Measurements from ENCODE around the gene CTAGE15.
"Not testable (repeated sequence)": the region's sequence is repeated elsewhere in the genome, so short reads cannot be mapped to it uniquely, and the experiment has no call there.

The CTAGE15 gene

DNA sequence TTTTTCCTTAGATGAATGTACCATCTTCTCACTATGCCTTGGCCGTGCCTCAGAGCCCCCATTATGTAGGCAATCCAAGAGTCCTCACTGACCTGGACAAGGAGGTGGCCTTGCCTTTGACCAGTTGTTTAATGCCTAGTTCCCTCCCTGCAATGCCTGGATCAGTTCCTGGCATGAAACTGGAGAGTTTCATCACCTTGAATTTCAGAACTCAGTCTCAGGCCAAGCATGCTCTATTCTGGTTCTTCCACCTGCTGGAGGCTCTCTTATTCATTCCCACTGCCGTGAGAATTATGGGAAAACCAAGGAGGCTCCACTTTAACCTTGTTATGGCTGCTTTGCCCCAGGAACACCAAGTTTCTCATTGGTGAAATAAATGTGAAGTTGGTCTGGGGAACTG, 31.9 kb downstream of the CTAGE15 start:
- H3K4me3 Mint-ChIP-seq; H3K36me3 Mint-ChIP-seq (ENCODE audit: low read depth); H3K27me3 Mint-ChIP-seq (ENCODE audit: low read depth); H3K4me1 Mint-ChIP-seq (ENCODE audit: low read depth); H3K9me3 Mint-ChIP-seq; H3K27ac Mint-ChIP-seq; DNase-seq (ENCODE audit: low spot score): not testable (repeated sequence)

DNA sequence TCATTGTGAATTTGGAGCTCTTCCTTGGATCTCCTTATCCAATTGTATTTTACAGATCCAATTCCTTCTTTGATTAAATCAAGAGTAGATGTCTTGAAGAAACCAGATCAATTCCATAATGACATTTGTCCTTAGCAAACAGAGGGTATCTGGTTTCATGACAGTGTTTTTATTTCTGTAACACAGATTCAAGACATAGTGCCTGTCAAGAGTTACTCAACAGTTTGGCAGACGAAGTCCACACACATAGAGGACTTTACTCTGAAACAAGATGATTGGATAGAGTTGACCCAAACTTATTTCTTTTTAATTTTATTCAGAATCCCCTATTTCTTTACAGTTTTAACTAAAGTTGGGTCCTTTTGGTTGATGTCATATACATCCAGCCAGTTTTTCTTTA, 34.5 kb downstream of the CTAGE15 start:
- H3K9me3 Mint-ChIP-seq; H3K4me1 Mint-ChIP-seq (ENCODE audit: low read depth); H3K27me3 Mint-ChIP-seq (ENCODE audit: low read depth); H3K4me3 Mint-ChIP-seq; DNase-seq (ENCODE audit: low spot score); H3K36me3 Mint-ChIP-seq (ENCODE audit: low read depth); H3K27ac Mint-ChIP-seq: not testable (repeated sequence)

GRCh38 chr7:143615545-143615944, 43.9 kb downstream of the CTAGE15 start:
- not testable (repeated sequence) for DNase-seq (ENCODE audit: low spot score); H3K27me3 Mint-ChIP-seq (ENCODE audit: low read depth); H3K4me3 Mint-ChIP-seq; H3K36me3 Mint-ChIP-seq (ENCODE audit: low read depth); H3K27ac Mint-ChIP-seq; H3K9me3 Mint-ChIP-seq; H3K4me1 Mint-ChIP-seq (ENCODE audit: low read depth)

DNA sequence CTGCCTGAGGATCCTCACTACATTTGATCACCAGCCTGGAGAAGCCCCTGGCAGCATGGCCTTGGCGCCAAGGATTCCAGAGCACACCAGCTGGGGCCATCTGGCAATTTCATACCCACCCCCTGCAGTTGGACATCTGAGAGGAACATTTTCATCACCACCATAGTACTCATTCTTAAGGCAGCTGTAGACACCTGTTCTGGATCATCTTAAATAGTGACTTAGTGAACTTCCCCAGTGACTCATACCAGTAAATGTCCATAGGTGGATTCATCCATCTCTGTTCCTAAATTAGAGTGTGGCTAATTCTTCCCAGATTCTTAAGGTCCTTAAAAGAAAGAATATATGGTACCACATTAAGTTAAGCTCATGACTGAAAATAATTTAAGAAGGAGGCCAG, 45.6 kb downstream of the CTAGE15 start:
- not testable (repeated sequence) for H3K27ac Mint-ChIP-seq; H3K4me3 Mint-ChIP-seq; H3K27me3 Mint-ChIP-seq (ENCODE audit: low read depth); H3K4me1 Mint-ChIP-seq (ENCODE audit: low read depth); DNase-seq (ENCODE audit: low spot score); H3K9me3 Mint-ChIP-seq; H3K36me3 Mint-ChIP-seq (ENCODE audit: low read depth)

DNA sequence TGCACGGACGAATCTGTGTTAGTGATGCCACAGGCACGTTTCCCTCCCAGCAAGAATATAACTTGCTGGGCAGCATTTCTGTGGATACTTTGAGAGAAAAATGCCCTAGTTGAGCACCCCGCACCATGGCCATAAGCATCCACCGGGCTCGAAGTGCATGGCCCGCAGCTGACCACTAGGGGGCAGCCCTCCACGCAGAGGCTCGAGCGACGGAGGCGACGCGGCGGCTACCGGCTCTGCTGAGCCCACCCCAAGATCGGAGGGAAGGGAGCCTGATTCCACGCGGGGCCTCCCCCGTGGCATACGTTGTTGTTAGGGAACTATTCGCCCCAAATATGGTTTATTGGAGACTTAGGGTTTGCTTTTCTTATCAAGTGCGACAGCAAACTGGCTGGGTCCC, 48.5 kb downstream of the CTAGE15 start:
- H3K36me3 Mint-ChIP-seq (ENCODE audit: low read depth); H3K27ac Mint-ChIP-seq; H3K9me3 Mint-ChIP-seq; H3K27me3 Mint-ChIP-seq (ENCODE audit: low read depth); H3K4me3 Mint-ChIP-seq; H3K4me1 Mint-ChIP-seq (ENCODE audit: low read depth); DNase-seq (ENCODE audit: low spot score): not testable (repeated sequence)

- not testable (repeated sequence) for H3K9me3 Mint-ChIP-seq; H3K4me3 Mint-ChIP-seq; H3K27ac Mint-ChIP-seq; H3K27me3 Mint-ChIP-seq (ENCODE audit: low read depth); H3K4me1 Mint-ChIP-seq (ENCODE audit: low read depth); H3K36me3 Mint-ChIP-seq (ENCODE audit: low read depth)
- peak; percentile 61 for DNase-seq (ENCODE audit: low spot score)
These were observed 49.0 kb downstream of the CTAGE15 start, which contains the start of gene TCAF2 for GRCh38 chr7:143620646-143621045. Gene TCAF2, plus strand, starts transcription at chr7:143620974.

DNA sequence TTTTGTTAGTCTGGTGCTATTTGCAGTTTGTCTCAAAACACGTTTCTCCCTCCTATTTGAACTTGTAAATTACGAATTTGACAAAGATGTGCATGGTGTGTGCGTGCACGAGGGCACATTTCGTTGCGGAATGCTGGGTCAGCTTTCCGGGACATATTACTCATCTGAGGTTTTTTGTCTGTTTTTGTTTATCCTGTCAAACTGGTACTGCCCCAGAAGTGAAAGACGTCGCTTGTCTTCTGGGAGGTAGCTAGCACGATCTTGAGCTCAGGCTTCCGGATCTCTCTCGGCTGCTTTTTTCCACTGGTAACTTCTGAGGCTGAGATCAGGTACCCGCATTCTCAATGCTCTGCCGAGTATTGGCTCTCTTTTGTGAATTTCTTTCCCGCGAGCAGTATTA, 49.6 kb downstream of the CTAGE15 start:
- not testable (repeated sequence) for H3K27me3 Mint-ChIP-seq (ENCODE audit: low read depth); H3K27ac Mint-ChIP-seq; H3K9me3 Mint-ChIP-seq; DNase-seq (ENCODE audit: low spot score); H3K4me3 Mint-ChIP-seq; H3K36me3 Mint-ChIP-seq (ENCODE audit: low read depth); H3K4me1 Mint-ChIP-seq (ENCODE audit: low read depth)

DNA sequence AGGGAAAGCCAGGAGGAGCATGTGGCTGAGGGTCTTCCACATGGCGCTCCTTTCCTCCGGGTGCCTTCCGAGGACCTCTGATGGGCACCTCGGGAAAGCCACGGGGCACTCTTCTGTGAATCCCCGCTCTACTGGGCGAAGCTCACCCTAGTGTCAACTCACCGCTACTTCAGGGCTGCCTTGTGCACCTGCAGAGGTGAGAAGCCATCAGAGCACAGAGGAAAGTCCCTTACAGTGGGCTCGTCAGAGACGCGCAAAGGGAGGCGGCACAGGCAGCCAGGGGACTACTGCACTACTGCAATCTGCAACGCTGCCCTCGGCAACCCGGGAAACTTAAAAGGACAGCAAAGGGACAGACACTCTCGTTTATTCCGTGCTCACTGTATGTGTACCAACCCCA, 50.5 kb downstream of the CTAGE15 start:
- H3K4me3 Mint-ChIP-seq; H3K27ac Mint-ChIP-seq; H3K4me1 Mint-ChIP-seq (ENCODE audit: low read depth); H3K9me3 Mint-ChIP-seq; DNase-seq (ENCODE audit: low spot score); H3K27me3 Mint-ChIP-seq (ENCODE audit: low read depth); H3K36me3 Mint-ChIP-seq (ENCODE audit: low read depth): not testable (repeated sequence)

Measured in T-helper 2 cell treated with Interferon-gamma antibody and Interleukin-4, amounts not matched to agents 5 μg/mL and 100 μg/mL, for 36 hours (primary cell).